H9 (cell line): ENCODE data around the gene LMF1. TPM values are rescaled to one million over a fixed set of nuclear protein-coding genes. Genes with fewer than 3 reads are reported as not detected.
"Not testable (repeated sequence)": the region's sequence is repeated elsewhere in the genome, so short reads cannot be mapped to it uniquely, and the experiment has no call there.

Experiments used
- DNase-seq: peaks from one replicate; pipeline ENCODE4 v3.0.0-alpha.2; 2017
- H2AFZ ChIP-seq: one replicate; pipeline ENCODE4 v1.6.1; 2013; ENCODE audit warnings: mild to moderate bottlenecking, low read length, control low read depth, moderate library complexity
- H2AK5ac ChIP-seq: 2 replicates; pipeline ENCODE4 v1.6.1; 2013; ENCODE audit warnings: low read length, control low read depth, mixed read lengths; ENCODE audit not compliant: insufficient read length
- H2BK120ac ChIP-seq: one replicate; pipeline ENCODE4 v1.6.1; 2013; ENCODE audit warnings: low read depth, mild to moderate bottlenecking, low read length, control low read depth, inconsistent platforms; ENCODE audit not compliant: poor library complexity, severe bottlenecking
- H2BK12ac ChIP-seq: 2 replicates; pipeline ENCODE4 v1.6.1; 2013; ENCODE audit warnings: low read length, control low read depth, mixed read lengths, low read depth; ENCODE audit not compliant: insufficient read length
- H2BK15ac ChIP-seq: 2 replicates; pipeline ENCODE4 v1.6.1; 2013; ENCODE audit warnings: low read depth, low read length, control low read depth
- H2BK20ac ChIP-seq: one replicate; pipeline ENCODE4 v1.6.1; 2013; ENCODE audit warnings: low read depth, mild to moderate bottlenecking, low read length, control low read depth, inconsistent platforms; ENCODE audit not compliant: poor library complexity, severe bottlenecking
- H2BK5ac ChIP-seq: 2 replicates; pipeline ENCODE4 v1.6.1; 2013; ENCODE audit warnings: low read length, control low read depth, mixed read lengths; ENCODE audit not compliant: insufficient read length
- H3K14ac ChIP-seq: 2 replicates; pipeline ENCODE4 v1.6.1; 2013; ENCODE audit warnings: low read length, control low read depth; ENCODE audit not compliant: insufficient read depth
- H3K18ac ChIP-seq: 2 replicates; pipeline ENCODE4 v1.6.1; 2013; ENCODE audit warnings: low read depth, mild to moderate bottlenecking, mixed read lengths, low read length, control low read depth; ENCODE audit not compliant: insufficient read length
- H3K23ac ChIP-seq: 2 replicates; pipeline ENCODE4 v1.6.1; 2013; ENCODE audit warnings: low read length, control low read depth, mixed read lengths, low read depth; ENCODE audit not compliant: insufficient read length
- H3K23me2 ChIP-seq: 2 replicates; pipeline ENCODE4 v1.6.1; 2013; ENCODE audit warnings: low read depth, mild to moderate bottlenecking, mixed read lengths, low read length, control low read depth; ENCODE audit not compliant: insufficient read length, poor library complexity, severe bottlenecking
- H3K27ac ChIP-seq: 2 replicates; pipeline ENCODE4 v1.5.1; 2013; ENCODE audit warnings: low read length, control low read depth, mixed read lengths, low read depth; ENCODE audit not compliant: insufficient read length
- H3K27me3 ChIP-seq: 2 replicates; pipeline ENCODE4 v1.6.1; 2013; ENCODE audit warnings: low read length, control low read depth, inconsistent platforms; ENCODE audit not compliant: insufficient read depth
- H3K4ac ChIP-seq: 2 replicates; pipeline ENCODE4 v1.6.1; 2013; ENCODE audit warnings: low read depth, mild to moderate bottlenecking, control low read depth, inconsistent platforms, low read length, moderate library complexity
- H3K4me1 ChIP-seq: 2 replicates; pipeline ENCODE4 v1.6.1; 2013; ENCODE audit warnings: low read length, control low read depth, inconsistent platforms; ENCODE audit not compliant: insufficient read depth
- H3K4me2 ChIP-seq: 2 replicates; pipeline ENCODE4 v1.6.1; 2013; ENCODE audit warnings: low read length, control low read depth, mixed read lengths; ENCODE audit not compliant: insufficient read length, insufficient read depth
- H3K56ac ChIP-seq: 2 replicates; pipeline ENCODE4 v1.6.1; 2013; ENCODE audit warnings: low read depth, mild to moderate bottlenecking, mixed read lengths, low read length, control low read depth; ENCODE audit not compliant: insufficient read length
- H3K79me1 ChIP-seq: 2 replicates; pipeline ENCODE4 v1.6.1; 2013; ENCODE audit warnings: low read depth, mild to moderate bottlenecking, moderate library complexity, low read length, control low read depth, inconsistent platforms; ENCODE audit not compliant: insufficient read depth, poor library complexity, severe bottlenecking
- H3K79me2 ChIP-seq: 2 replicates; pipeline ENCODE4 v1.6.1; 2013; ENCODE audit warnings: low read length, control low read depth, inconsistent platforms; ENCODE audit not compliant: insufficient read depth
- H3K9ac ChIP-seq: 2 replicates; pipeline ENCODE4 v1.6.1; 2013; ENCODE audit warnings: low read length, control low read depth, mixed read lengths; ENCODE audit not compliant: insufficient read length; ENCODE audit errors: extremely low read depth
- H3K9me3 ChIP-seq: one replicate; pipeline ENCODE4 v1.6.1; 2013; ENCODE audit warnings: low read depth, low read length, inconsistent platforms; ENCODE audit not compliant: control insufficient read depth
- H3T11ph ChIP-seq: one replicate; pipeline ENCODE4 v1.6.1; 2013; ENCODE audit warnings: mild to moderate bottlenecking, low read length, control low read depth, inconsistent platforms
- H4K20me1 ChIP-seq: one replicate; pipeline ENCODE4 v1.6.1; 2013; ENCODE audit not compliant: control insufficient read depth, insufficient read length, insufficient read depth
- H4K5ac ChIP-seq: 2 replicates; pipeline ENCODE4 v1.6.1; 2013; ENCODE audit warnings: low read depth, mild to moderate bottlenecking, mixed read lengths, low read length, control low read depth; ENCODE audit not compliant: insufficient read length
- H4K8ac ChIP-seq: replicated peaks from 2 replicates; pipeline ENCODE4 v1.6.1; 2013; ENCODE audit warnings: low read length, control low read depth, mixed read lengths, low read depth; ENCODE audit not compliant: insufficient read length
- H4K91ac ChIP-seq: 2 replicates; pipeline ENCODE4 v1.6.1; 2013; ENCODE audit warnings: low read depth, mild to moderate bottlenecking, moderate library complexity, mixed read lengths, low read length, control low read depth; ENCODE audit not compliant: insufficient read length
- H3K27ac Mint-ChIP-seq, 3 experiments: 2 replicates in 2 of 3; 3 replicates in 1 of 3; pipeline ENCODE4 v1.8.0; 2020 to 2021; ENCODE audit warnings: mixed read lengths in 3 of 3, mild to moderate bottlenecking in 1 of 3, moderate library complexity in 1 of 3
- H3K27me3 Mint-ChIP-seq: 2 replicates; pipeline ENCODE4 v1.8.0; 2021; ENCODE audit warnings: low read depth, mild to moderate bottlenecking, moderate library complexity, mixed read lengths
- H3K36me3 Mint-ChIP-seq, 3 experiments: 2 replicates in 2 of 3; 3 replicates in 1 of 3; pipeline ENCODE4 v1.8.0; 2020 to 2021; ENCODE audit warnings: low read depth in 3 of 3, mixed read lengths in 3 of 3; ENCODE audit not compliant: insufficient read depth in 1 of 3
- H3K4me1 Mint-ChIP-seq, 2 experiments: 2 replicates each; pipeline ENCODE4 v1.8.0; 2020; ENCODE audit warnings: mixed read lengths in 2 of 2
- H3K4me3 Mint-ChIP-seq, 2 experiments: 2 replicates in 1 of 2; 3 replicates in 1 of 2; pipeline ENCODE4 v1.8.0; 2020 to 2021; ENCODE audit warnings: mild to moderate bottlenecking in 2 of 2, mixed read lengths in 2 of 2, moderate library complexity in 1 of 2
- H3K9me3 Mint-ChIP-seq, 2 experiments: 2 replicates in 1 of 2; 3 replicates in 1 of 2; pipeline ENCODE4 v1.8.0; 2020; ENCODE audit warnings: mild to moderate bottlenecking in 2 of 2, mixed read lengths in 2 of 2, moderate library complexity in 1 of 2
- WGBS: extraction: QIAGEN DNeasy Blood & Tissue Kit; methylation state at CpG from one replicate; pipeline ENCODE4 v1.1.7; 2013; ENCODE audit warnings: missing lambda C conversion rate, low lambda C conversion rate, mixed read lengths; ENCODE audit not compliant: insufficient read length; ENCODE audit errors: extremely low coverage; 5-methylcytosine and 5-hydroxymethylcytosine counted together
- total RNA-seq: library from RNA; stranded (reverse); gene quantifications from 2 replicates; pipeline ENCODE4 v1.2.1, GENCODE V29; 2021

LMF1 gene
- total RNA-seq, 1 experiment from 2014 or later, result 7.1 TPM

DNA sequence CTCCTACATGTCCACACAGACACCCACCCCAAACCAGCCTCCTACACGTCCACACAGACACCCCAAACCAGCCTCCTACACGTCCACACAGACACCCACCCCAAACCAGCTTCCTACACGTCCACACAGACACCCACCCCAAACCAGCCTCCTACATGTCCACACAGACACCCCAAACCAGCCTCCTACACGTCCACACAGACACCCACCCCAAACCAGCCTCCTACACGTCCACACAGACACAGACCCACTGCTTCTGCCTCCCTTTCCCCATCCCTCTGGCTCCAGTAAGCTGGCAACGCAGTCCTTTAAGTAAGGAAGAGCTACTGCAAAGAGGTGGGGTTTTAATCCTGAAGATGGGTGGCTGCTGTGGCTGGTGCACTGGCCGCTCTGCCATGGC, 17.0 kb downstream of the LMF1 start:
- H3K23me2 ChIP-seq, H3K9ac ChIP-seq, H3K4ac ChIP-seq, H3K79me1 ChIP-seq, H3K9me3 Mint-ChIP-seq, H4K8ac ChIP-seq, H3K79me2 ChIP-seq, H3T11ph ChIP-seq, H2BK15ac ChIP-seq, H4K20me1 ChIP-seq, H3K4me2 ChIP-seq, H3K23ac ChIP-seq, H3K9me3 ChIP-seq, H4K5ac ChIP-seq, H4K91ac ChIP-seq, H3K27ac Mint-ChIP-seq, H3K18ac ChIP-seq, H3K4me1 ChIP-seq, H3K36me3 Mint-ChIP-seq, H3K4me3 Mint-ChIP-seq, H3K27me3 ChIP-seq, H2BK20ac ChIP-seq, H3K4me1 Mint-ChIP-seq, H2AFZ ChIP-seq, H2BK12ac ChIP-seq, H3K56ac ChIP-seq, H2BK120ac ChIP-seq, H3K27me3 Mint-ChIP-seq, DNase-seq, H2BK5ac ChIP-seq, H2AK5ac ChIP-seq, H3K27ac ChIP-seq, H3K14ac ChIP-seq: not testable (repeated sequence)
- no CpG with 5 or more reads among the region's 7 CpGs for WGBS
